Activated CD4-positive, alpha-beta T cell treated with anti-CD3 and anti-CD28 coated beads for 48 hours (primary cell): ENCODE data around the gene PNPLA5.
A peak's percentile ranks its signal among the peaks of the same experiment; 100 is the strongest.
"Not testable (repeated sequence)": the region's sequence is repeated elsewhere in the genome, so short reads cannot be mapped to it uniquely, and the experiment has no call there.

Experiments used
- DNase-seq: peaks from one replicate; pipeline ENCODE4 v3.0.0-alpha.2; 2020

The PNPLA5 gene, protein sequence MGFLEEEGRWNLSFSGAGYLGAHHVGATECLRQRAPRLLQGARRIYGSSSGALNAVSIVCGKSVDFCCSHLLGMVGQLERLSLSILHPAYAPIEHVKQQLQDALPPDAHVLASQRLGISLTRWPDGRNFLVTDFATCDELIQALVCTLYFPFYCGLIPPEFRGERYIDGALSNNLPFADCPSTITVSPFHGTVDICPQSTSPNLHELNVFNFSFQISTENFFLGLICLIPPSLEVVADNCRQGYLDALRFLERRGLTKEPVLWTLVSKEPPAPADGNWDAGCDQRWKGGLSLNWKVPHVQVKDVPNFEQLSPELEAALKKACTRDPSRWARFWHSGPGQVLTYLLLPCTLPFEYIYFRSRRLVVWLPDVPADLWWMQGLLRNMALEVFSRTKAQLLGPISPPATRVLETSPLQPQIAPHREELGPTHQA

DNA sequence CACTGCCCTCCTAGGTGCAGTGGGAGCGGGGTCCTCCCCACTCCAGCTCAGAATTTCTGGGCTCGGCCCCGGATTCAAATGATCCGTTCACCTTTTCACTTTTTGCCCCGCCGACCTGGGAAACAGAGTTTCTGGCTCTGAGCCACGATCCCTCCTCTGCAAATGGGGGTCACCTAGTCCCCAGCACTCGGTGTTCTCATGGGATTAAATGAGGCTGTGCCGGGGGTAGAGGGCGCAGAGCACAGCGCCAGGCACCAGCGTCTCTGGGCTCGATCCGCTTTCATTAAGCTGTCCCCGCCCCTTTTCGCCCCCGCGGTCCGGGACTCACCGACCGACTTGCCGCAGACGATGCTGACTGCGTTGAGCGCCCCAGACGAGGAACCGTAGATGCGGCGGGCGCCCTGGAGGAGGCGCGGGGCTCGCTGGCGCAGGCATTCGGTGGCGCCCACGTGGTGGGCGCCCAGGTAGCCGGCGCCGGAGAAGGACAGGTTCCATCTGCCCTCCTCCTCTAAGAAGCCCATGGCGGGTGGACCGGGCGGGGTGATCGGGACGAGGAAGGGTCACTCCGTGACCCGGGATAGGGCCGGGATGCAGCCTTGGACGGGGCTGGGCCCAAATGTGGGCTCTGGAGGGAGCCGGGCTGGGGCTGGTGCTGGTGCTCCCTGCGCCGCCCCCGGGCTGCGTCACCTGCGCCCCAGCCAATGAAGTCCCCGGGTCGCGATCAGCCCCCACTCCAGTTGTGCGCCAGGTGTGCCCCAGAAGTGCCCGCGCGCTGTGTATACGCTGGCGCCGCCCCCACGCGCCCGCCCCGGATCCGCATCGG is at the start of gene PNPLA5:
Gene PNPLA5, minus strand, starts transcription at position 654 of the 823 bp plus-strand sequence. Its CDS starts 133 bp downstream, at position 521.
- DNase-seq = peak; percentile 60

DNA sequence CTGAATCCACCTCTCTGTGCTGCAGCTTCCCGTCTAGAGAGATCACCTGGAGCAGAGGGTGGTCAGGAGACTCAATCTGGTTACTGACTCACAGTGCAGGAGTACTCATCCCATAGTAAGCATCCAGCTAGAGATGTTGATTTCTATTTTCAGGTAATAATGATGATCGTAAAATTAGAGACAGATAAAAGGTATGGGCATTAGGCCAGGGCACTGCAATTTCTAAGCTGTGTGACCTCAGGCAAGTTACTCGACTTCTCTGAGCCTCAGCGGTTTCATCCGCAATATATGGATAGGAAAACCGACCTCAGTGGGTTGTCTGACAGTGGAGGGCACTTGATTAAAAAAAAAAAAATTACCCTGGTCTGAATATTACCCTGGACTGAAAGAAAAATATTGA is 49.6 kb upstream of the PNPLA5 start:
- no peak for DNase-seq

DNA sequence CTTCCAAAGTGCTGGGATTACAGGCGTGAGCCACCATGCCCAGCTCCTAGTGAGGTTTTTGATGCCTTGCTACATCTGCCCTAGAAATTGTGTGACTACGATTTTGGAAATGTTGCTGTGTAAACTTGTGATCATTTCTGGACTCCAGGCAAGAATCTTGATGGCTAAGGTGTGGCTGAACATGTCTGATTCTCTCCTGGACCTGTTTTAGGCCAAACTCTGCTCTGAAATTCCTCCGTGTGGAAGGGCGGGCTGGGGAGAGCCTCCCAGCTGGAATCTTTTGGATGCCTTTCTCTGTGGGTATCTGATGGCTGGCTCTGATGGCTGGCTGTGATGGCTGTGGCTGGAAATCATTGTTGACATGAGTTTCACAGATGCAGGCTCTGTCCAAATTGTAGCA is 40.0 kb upstream of the PNPLA5 start:
- no peak for DNase-seq

- no peak for DNase-seq
These were observed 37.1 kb upstream of the PNPLA5 start for GRCh38 chr22:43928908-43929307.

DNA sequence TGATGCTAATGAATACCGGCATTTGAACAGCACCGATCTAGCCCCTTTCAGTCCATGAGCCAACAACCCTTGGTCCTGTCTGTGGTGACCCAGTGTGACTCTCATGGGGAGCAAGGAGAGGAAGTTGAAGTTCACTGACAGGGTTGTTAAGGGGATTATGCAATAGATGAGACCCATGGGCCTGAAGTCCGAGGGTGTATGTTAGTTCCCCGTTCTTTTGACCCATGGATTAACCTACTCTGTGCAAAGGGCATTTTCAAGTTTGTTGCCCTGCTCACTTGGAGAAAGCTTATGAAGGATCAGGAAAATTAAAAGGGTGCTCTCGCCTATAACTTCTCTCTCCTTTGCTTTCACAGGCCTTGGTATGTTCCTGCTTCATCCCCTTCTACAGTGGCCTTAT is 36.7 kb upstream of the PNPLA5 start:
- no peak for DNase-seq

DNA sequence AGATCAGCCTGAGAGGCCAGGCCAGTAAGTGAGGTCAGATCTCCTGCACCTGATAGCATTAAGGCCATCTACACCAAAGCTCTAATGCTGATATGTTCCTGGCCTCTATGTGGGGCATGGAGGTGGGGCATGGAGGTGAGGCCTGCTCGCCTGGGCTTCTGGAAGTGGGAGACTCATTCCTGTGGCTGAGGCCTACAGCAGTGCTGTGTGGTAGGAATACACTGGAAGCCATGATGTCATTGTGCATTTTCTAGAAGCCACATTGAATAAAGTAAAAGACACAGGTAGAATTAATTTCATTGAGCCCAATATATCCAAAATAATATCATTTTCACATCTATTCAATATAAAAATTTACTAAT is 34.5 kb upstream of the PNPLA5 start:
- no peak for DNase-seq

GRCh38 chr22:43925433-43926348 is 33.9 kb upstream of the PNPLA5 start:
- DNase-seq = no peak

DNA sequence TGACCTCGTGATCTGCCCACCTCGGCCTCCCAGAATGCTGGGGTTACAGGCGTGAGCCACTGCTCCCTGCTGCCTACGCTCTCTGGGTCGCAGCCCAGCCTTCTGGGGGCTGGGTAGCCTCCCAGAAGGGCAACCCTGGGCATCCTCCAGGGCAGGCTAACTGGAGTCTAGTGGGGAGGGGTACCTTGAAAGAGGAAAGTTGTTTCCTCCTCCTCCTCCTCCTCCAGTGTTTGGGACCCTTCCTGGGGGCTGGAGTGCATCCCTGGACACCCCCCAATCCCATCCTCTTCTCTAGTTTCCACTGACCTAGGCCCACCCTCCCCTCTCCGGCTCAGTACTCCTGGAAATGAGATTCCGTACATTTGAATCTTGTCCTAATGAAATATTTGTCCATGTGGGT is 33.1 kb upstream of the PNPLA5 start:
- DNase-seq = no peak

DNA sequence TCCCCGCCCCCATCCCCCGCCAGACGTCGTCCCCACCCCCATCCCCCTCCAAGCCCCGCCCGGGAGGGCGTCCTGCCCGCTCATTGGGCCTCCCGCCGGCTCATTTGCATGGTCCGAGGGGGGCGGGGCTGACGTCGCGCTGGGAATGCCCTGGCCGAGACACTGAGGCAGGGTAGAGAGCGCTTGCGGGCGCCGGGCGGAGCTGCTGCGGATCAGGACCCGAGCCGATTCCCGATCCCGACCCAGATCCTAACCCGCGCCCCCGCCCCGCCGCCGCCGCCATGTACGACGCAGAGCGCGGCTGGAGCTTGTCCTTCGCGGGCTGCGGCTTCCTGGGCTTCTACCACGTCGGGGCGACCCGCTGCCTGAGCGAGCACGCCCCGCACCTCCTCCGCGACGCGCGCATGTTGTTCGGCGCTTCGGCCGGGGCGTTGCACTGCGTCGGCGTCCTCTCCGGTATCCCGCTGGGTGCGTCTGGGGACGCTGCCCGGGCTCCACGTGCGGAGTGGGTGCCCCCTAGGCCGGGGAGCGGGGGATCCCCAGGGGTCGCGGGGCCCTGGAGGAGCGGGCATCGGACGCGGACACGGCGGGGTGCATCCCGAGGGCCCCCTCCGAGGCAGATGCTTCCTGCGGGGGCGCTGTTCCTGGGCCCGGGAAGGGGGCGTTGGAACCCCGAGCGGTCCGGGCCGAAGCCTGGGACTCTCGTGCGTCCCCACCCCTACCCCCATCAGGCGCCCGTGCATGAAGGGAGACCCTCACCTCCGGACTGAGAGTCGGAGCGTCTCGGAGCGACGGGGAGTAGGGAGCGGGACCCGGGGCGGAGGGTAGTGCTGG is 32.0 kb upstream of the PNPLA5 start, which contains the start of gene PNPLA3:
Gene PNPLA3, plus strand, starts transcription at position 175 of the 834 bp plus-strand sequence. Its CDS starts 107 bp downstream, at position 282.
- DNase-seq = peak; percentile 85

GRCh38 chr22:43923191-43923590 is 31.4 kb upstream of the PNPLA5 start:
- peak; percentile 4 for DNase-seq

DNA sequence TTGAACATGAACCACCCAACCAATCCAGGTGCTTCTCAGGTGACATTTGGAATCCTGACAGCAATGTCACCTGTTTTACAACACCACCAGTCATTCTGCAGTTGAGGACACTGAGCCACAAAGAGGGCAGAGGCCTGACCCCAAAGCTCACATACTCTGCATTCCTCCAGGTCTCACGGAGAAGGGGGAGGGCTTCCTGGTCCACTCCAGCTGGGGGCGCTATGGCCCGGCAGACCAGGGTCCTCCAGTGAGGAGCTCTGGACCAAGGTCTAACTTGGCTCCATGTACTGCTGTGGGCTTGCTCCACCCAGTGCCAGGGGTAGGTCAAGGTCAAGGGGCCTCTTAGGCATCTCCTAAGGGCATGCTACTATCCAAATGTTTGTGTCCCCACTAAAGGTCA is 30.3 kb upstream of the PNPLA5 start:
- no peak for DNase-seq

DNA sequence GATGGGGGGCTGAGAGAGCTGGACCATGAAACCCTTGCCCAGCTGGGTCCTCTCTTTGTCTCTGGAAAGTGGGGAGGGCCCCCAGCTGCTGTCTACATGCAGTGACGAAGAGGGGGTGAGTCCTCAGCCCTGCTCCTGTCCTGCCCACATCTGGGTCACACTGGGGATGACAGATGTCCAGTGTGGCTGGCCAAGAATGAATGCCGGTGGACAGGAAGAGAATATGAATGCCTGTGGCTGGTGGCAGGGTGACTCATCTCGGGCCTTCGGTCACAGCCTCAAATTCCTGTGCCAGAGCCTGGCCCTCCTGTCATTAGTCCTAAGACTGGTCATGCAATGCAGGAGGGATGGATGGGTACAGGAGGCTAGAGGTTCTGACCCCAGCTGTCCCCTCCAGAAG is 29.6 kb upstream of the PNPLA5 start:
- no peak for DNase-seq

- no peak for DNase-seq
These were observed 27.5 kb upstream of the PNPLA5 start for GRCh38 chr22:43919106-43919973.

- no peak for DNase-seq
These were observed 25.7 kb upstream of the PNPLA5 start for GRCh38 chr22:43917521-43917920.

DNA sequence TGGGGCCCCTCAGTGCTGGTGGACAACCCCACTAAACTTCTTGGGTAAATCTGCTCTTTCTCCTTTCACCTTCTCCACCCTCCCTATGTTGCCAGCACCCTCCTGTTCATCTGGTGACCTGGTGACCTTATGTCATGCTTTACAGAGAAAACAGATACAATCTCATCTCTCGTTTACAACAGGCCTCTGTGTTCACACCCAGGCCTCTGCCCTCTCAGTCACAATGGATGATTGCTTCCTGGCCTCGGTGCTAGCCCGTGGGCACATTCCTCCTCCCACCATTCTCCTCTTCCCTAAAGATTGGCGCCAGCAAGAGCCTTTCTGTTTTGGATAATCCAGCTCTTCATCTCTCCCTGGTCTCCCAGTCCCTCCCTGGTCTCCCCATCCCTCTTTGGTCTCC is 19.5 kb upstream of the PNPLA5 start:
- DNase-seq = no peak

GRCh38 chr22:43910178-43910695 is 18.4 kb upstream of the PNPLA5 start:
- no peak for DNase-seq

DNA sequence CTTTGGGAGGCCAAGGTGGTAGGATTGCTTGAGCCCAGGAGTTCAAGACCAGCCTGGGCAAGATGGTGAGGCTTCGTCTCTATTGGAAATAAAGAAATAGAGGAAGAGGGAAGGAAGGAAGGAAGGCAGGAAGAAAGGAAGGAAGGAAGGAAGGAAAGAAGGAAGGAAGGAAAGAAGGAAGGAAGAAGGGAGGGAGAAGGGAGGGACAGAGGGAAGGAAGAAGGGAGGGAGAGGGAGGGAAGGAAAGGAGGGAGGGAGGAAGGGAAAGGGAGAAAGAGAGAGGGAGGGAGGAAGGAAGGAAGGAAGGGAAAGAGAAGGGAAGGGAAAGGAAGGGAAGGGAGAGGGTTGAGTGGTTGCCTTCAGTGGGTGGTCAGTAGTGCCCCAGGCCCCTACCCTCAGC is 17.9 kb upstream of the PNPLA5 start:
- no peak for DNase-seq

DNA sequence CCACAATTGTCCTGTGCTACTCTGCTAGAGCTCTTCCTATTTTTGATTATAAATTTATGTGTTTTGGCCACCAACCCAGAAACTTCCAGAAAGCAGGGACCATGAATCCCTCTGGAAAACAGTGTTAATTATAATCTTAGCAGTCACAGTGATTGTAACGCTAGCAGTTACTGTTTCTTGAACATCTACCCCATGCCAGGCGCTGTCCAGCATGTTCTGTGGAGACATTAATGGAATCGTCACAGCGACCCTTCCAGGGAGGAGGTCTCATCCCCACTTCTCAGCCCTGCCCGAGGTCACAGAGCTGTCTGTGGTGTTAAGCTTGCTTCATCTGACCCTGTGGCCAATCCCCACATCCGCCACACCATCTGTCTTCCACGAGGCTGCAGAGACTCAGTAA is 13.9 kb upstream of the PNPLA5 start:
- no peak for DNase-seq

DNA sequence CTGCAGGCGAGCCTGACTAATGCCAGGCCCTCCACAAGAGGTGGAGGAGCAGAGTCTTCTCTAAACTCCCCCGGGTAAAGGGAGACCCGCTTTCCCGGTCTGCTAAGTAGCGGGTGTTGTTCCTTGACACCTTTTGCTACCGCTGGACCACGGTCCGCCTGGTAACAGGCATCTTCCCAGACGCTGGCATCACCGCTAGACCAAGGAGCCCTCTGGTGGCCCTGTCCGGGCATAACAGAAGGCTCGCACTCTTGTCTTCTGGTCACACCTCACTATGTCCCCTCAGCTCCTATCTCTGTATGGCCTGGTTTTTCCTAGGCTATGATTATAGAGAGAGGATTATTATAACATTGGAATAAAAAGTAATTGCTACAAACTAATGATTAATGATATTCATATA is 12.6 kb upstream of the PNPLA5 start:
- peak; percentile 50 for DNase-seq

- DNase-seq = not testable (repeated sequence)
These were observed 11.2 kb upstream of the PNPLA5 start for GRCh38 chr22:43903033-43903432.
